B cell (primary cell): ENCODE results near the gene CXCL8. TPM values are rescaled to one million over a fixed set of nuclear protein-coding genes. Genes with fewer than 3 reads are reported as not detected.

ENCODE experiments used
- ATAC-seq: fragments of 200-7000 bp; cut with Tn5 transposase; one replicate; pipeline ENCODE4 v1.10.0; 2021; ENCODE audit warnings: low read depth, mild to moderate bottlenecking, moderate number of reproducible peaks, moderate library complexity
- CTCF ChIA-PET: fragments of 350-600 bp; sonication (Branson Sonifier 250); formaldehyde crosslinking; loops from one replicate; lab custom pipeline; 2021; ENCODE audit warnings: antibody characterized with exemption, inconsistent platforms; lab: Charles Lee
- POLR2A ChIA-PET: fragments of 350-600 bp; sonication (Branson Sonifier 250); formaldehyde crosslinking; loops from one replicate; lab custom pipeline; 2021; ENCODE audit warnings: antibody characterized with exemption; lab: Charles Lee
- DNase-seq: peaks from one replicate; pipeline ENCODE4 v3.0.0; 2013
- H2AFZ ChIP-seq: 2 replicates; pipeline ENCODE4 v1.6.1; 2012; ENCODE audit warnings: mild to moderate bottlenecking, low read depth, low read length; ENCODE audit not compliant: insufficient read depth, poor library complexity, severe bottlenecking
- H3K27ac ChIP-seq, 2 donors: 1 replicate in 1 of 2; 2 replicates in 1 of 2; pipeline ENCODE4 v1.5.1; 2012 to 2013; ENCODE audit warnings: low read length in 2 of 2, mild to moderate bottlenecking in 2 of 2, moderate library complexity in 1 of 2
- H3K27me3 ChIP-seq, 4 experiments: fragments of 200-600 bp in 1 of 4; sonication (generic) in 1 of 4; replicated peaks in 1 of 4; 1 replicate in 2 of 4; 2 replicates in 2 of 4; pipeline versions ENCODE4 v1.6.1 to v1.7.0; 2013 to 2016; ENCODE audit warnings: low read length in 3 of 4, mild to moderate bottlenecking in 2 of 4, mixed read lengths in 1 of 4, moderate library complexity in 1 of 4; ENCODE audit not compliant: insufficient read depth in 4 of 4, control insufficient read depth in 3 of 4; ENCODE audit errors: control extremely low read depth in 1 of 4
- H3K36me3 ChIP-seq, 2 experiments: replicated peaks in 1 of 2; 1 replicate in 1 of 2; 2 replicates in 1 of 2; pipeline versions ENCODE4 v1.6.1 to v1.7.1; 2013; ENCODE audit warnings: low read length in 1 of 2; ENCODE audit not compliant: insufficient read depth in 2 of 2, control insufficient read depth in 1 of 2; ENCODE audit errors: control extremely low read depth in 1 of 2, extremely low read depth in 1 of 2
- H3K4me1 ChIP-seq, 2 donors: fragments of 200-600 bp in 1 of 2; sonication (generic) in 1 of 2; 1 replicate in 1 of 2; 2 replicates in 1 of 2; pipeline versions ENCODE4 v1.5.1 to v1.6.1; 2013 to 2017; ENCODE audit warnings: low read length in 2 of 2; ENCODE audit not compliant: control insufficient read depth in 2 of 2, insufficient read depth in 2 of 2
- H3K4me2 ChIP-seq: replicated peaks from 2 replicates; pipeline ENCODE3; 2012; ENCODE audit warnings: mild to moderate bottlenecking, low read depth, low read length; ENCODE audit not compliant: poor library complexity, severe bottlenecking
- H3K4me3 ChIP-seq, 5 experiments: fragments of 200-600 bp in 1 of 5; sonication (generic) in 1 of 5; 1 replicate in 3 of 5; 2 replicates in 2 of 5; pipeline versions ENCODE4 v1.5.1 to v1.7.0; 2011 to 2016; ENCODE audit warnings: low read length in 4 of 5, mild to moderate bottlenecking in 4 of 5, low read depth in 2 of 5, control low read depth in 1 of 5, moderate library complexity in 1 of 5; ENCODE audit not compliant: insufficient read depth in 1 of 5; ENCODE audit errors: control extremely low read depth in 1 of 5, extremely low read depth in 1 of 5
- H3K79me2 ChIP-seq: fragments of 200-600 bp; sonication (generic); one replicate; pipeline ENCODE4 v1.6.0; 2016; ENCODE audit warnings: low read length; ENCODE audit not compliant: control insufficient read depth, insufficient read depth
- H3K9ac ChIP-seq: fragments of 200-600 bp; sonication (generic); 2 replicates; pipeline ENCODE4 v1.6.1; 2017; ENCODE audit warnings: mild to moderate bottlenecking, low read length, moderate library complexity
- H3K9me3 ChIP-seq, 3 donors: one replicate each; pipeline versions ENCODE4 v1.6.1 to v1.7.1; 2013; ENCODE audit warnings: low read length in 2 of 3; ENCODE audit not compliant: control insufficient read depth in 2 of 3, insufficient read depth in 1 of 3; ENCODE audit errors: control extremely low read depth in 1 of 3
- H4K20me1 ChIP-seq: 2 replicates; pipeline ENCODE4 v1.6.0; 2012; ENCODE audit warnings: mild to moderate bottlenecking, low read length; ENCODE audit not compliant: insufficient read depth, control insufficient read depth, poor library complexity, severe bottlenecking
- H3K27ac Mint-ChIP-seq: one replicate; pipeline ENCODE4 v1.8.0; 2021; ENCODE audit warnings: mixed read lengths
- H3K27me3 Mint-ChIP-seq: one replicate; pipeline ENCODE4 v1.8.0; 2021; ENCODE audit warnings: mixed read lengths
- H3K4me1 Mint-ChIP-seq: one replicate; pipeline ENCODE4 v1.8.0; 2021; ENCODE audit warnings: mixed read lengths
- H3K4me3 Mint-ChIP-seq: one replicate; pipeline ENCODE4 v1.8.0; 2021; ENCODE audit warnings: mixed read lengths
- H3K9me3 Mint-ChIP-seq: one replicate; pipeline ENCODE4 v1.8.0; 2022; ENCODE audit warnings: mixed read lengths; ENCODE audit not compliant: insufficient read depth
- CTCF ChIP-seq: fragments of 200-600 bp; IDR thresholded peaks from one replicate; pipeline ENCODE4 v1.8.0; 2022; ENCODE audit warnings: antibody characterized with exemption, mild to moderate bottlenecking
- EZH2 ChIP-seq: IDR thresholded peaks from 2 replicates; pipeline ENCODE4 v1.6.1; 2012; ENCODE audit warnings: borderline replicate concordance, low read depth, mild to moderate bottlenecking, moderate library complexity, low read length; ENCODE audit not compliant: insufficient read depth, poor library complexity, severe bottlenecking
- WGBS: methylation state at CpG from one replicate; pipeline ENCODE4 v1.1.5; 2013; ENCODE audit warnings: missing lambda C conversion rate; ENCODE audit not compliant: insufficient coverage; 5-methylcytosine and 5-hydroxymethylcytosine counted together
- intact Hi-C: fragments of 100-400 bp; cut with micrococcal nuclease; formaldehyde crosslinking; loops from one replicate; pipeline ENCODE4 v1.10.0; 2022
- polyA plus RNA-seq: library from polyadenylated mRNA; depleted of rRNA; stranded (reverse); fragments of >200 nt; gene quantifications from 2 replicates; pipeline ENCODE4 v1.2.3, GENCODE V29; 2012
- total RNA-seq, 2 donors: library from RNA; stranded (reverse); fragments of 120-200 nt in 1 of 2; gene quantifications; 1 replicate in 1 of 2; 2 replicates in 1 of 2; pipeline versions ENCODE4 v1.2.3 to v1.2.4, GENCODE V29; 2013 to 2022

The CXCL8 gene
- total and polyA plus RNA-seq, 2 donors (not counting 1 experiment from before 2014, with no cell fraction given): 0.32 to 7.5 TPM

GRCh38 chr4:73709451-73710033, 30.8 kb upstream of the CXCL8 start:
- POLR2A ChIA-PET: no interaction called here
- H3K9me3 Mint-ChIP-seq: no peaks in the 10 kb centered on the region
- intact Hi-C loops: no loop called here

GRCh38 chr4:73710094-73710493, 30.3 kb upstream of the CXCL8 start:
- Histone ChIP-seq H3K4me2 (no peak overlapping the region), H4K20me1 (no peaks in the 10 kb centered on the region), H3K9ac (no peak overlapping the region), H3K27ac (no peak overlapping the region), H3K79me2 (no peaks in the 10 kb centered on the region), H2AFZ (no peak overlapping the region), H3K27me3 (no peaks in the 10 kb centered on the region), H3K9me3 (no peaks in the 10 kb centered on the region), H3K4me3 (no peak overlapping the region), H3K4me1 (no peaks in the 10 kb centered on the region), H3K36me3 (no peaks in the 10 kb centered on the region)
- no CpG with 5 or more reads among the region's 3 CpGs for WGBS
- intact Hi-C loops: no loop called here
- no peaks in the 10 kb centered on the region for H3K4me1 Mint-ChIP-seq
- peaks cover 15% of the 10 kb centered on the region for H3K27me3 Mint-ChIP-seq
- no peaks in the 10 kb centered on the region for H3K9me3 Mint-ChIP-seq
- no peak overlapping the region for H3K27ac Mint-ChIP-seq
- no peak overlapping the region for H3K4me3 Mint-ChIP-seq
- no peak for ATAC-seq
- no peak for DNase-seq
- CTCF ChIA-PET: no interaction called here
- POLR2A ChIA-PET: no interaction called here
- TF ChIP-seq CTCF (no peak), EZH2 (no peak)

More at GRCh38 chr4:73709451-73710033, 30.8 kb upstream of the CXCL8 start:
- ATAC-seq (no peak), DNase-seq (no peak)
- H2AFZ ChIP-seq: no peak overlapping the region
- no peak overlapping the region for H3K27ac ChIP-seq
- H3K27me3 ChIP-seq: no peaks in the 10 kb centered on the region
- no peak overlapping the region for H3K4me3 ChIP-seq
- H3K4me1 ChIP-seq: no peaks in the 10 kb centered on the region
- TF ChIP-seq EZH2: no peak
- TF ChIP-seq CTCF: no peak
- H4K20me1 ChIP-seq: no peaks in the 10 kb centered on the region
- WGBS: no CpG with 5 or more reads among the region's 2 CpGs
- H3K4me3 Mint-ChIP-seq: no peak overlapping the region
- CTCF ChIA-PET: no interaction called here
- peaks cover 15% of the 10 kb centered on the region for H3K27me3 Mint-ChIP-seq
- H3K4me1 Mint-ChIP-seq: no peaks in the 10 kb centered on the region
- no peak overlapping the region for H3K27ac Mint-ChIP-seq
- no peaks in the 10 kb centered on the region for H3K9me3 ChIP-seq
- H3K4me2 ChIP-seq: no peak overlapping the region
- H3K9ac ChIP-seq: no peak overlapping the region
- no peaks in the 10 kb centered on the region for H3K36me3 ChIP-seq
- H3K79me2 ChIP-seq: no peaks in the 10 kb centered on the region
